UCSD-AML1 (cell line): ENCODE measurements around the gene TFAP2D.

Source experiments
- DNase-seq: peaks from one replicate; lab custom pipeline; 2025; ENCODE audit not compliant: unreplicated experiment; lab: John Stamatoyannopoulos, UW

The TFAP2D gene

DNA sequence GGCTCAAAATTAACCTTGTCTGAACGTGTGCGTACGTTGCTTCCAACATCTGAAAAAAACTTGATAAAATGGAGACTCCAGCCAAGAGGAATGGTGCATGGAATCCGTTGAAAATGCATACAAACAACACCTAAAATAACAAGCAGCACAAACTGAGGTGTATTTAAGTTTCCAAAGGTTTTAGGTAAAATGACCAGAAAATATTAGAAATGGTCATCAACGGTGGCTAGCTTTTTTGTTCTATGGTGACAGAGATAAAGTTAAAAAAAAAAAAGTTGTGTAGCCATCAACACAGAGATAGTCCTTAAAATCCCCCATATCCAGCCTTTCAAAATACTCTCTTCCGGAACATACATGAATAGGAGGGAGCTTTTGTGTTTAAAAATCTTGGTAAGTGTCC lies 104.7 kb downstream of the TFAP2D start:
- no peak for DNase-seq

DNA sequence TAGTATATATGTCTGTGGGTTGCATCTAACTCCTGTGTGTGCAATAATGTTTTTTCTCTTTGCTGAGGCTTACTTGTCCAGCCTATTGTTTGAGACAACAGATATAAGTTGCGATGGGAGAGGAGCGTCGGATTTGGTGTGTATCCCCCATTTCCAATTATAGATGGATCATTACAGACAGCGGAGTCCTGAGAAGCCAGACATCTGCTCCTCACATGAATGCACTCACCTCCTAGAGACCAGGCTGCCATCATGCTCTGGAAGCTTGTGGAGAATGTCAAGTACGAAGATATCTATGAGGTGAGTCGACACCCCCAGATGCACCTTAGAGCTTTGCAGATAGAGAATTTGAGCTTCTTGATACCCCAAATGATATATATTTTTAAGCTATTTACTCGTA lies 105.3 kb downstream of the TFAP2D start, which contains the start of gene TFAP2B:
Gene TFAP2B, plus strand, starts transcription at position 199 of the 400 bp plus-strand sequence. Its CDS starts 21 bp downstream, at position 220.
- no peak for DNase-seq

DNA sequence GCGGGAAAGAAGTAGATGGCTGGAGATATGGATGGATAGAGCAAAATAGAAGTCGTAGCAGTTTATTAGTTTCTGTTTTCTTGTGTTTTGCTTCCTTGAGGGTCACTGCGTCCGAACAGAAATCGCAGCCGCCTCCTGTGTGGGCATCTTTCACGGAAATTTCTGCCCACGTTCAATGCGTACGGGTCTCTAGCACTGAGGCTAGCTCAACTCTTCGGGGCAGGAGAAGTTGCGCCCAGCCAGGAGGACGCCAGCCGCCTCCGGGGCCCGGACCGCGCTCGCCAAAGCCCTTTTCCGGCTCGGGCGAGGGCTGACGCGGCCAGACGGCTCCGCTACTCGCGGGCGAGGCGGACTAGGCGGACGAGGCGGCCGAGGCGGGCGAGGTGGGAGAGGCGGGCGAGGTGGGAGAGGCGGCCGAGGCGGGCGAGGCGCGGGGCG lies 106.2 kb downstream of the TFAP2D start:
- DNase-seq, result no peak

DNA sequence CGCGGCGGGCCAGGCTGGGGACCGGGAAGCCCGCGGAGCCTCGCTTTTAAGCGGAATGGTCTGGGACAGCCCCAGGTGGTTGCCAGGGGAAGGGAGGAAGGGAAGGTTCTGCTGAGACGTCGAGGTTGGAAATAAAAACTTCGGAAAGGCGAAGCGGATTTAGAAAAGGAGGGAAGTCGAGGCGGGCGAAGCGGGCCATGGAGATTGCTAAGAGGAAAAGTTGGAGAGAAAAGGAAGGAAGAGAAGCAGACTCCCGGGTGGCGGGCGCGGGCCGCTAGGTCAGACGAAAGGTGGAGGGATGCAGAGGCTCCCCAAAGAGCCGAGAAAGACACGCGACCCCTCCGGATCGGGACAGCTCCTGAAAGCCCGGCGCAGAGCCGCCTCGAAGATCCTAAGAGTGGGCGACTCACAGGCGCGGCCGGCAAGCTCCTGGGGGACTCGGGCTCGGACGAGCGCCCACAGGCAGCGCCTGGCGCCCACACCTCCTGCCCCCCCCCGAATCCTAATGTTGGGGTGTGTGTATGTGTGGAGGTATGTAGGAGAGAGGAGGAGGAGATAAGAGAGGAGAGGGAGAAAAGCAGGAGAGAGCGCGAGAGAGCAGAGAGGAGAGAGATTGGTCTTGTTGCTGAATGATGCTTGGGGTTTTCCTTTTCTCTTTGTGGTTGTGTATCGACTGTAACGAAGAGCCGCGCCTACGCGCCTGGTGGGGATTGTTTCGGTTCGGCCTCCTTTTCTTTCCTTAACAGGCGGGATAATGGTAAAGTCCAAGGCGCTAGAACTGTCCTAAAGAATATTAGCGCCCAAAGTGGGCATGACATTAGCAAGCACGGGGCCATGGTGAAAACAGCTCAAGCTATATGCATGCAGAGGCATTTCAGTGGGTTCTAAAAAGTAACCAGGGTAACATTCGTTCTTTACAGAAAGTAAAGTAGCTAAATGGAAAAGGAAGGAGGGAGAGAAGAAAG lies 106.9 kb downstream of the TFAP2D start:
- no peak for DNase-seq

DNA sequence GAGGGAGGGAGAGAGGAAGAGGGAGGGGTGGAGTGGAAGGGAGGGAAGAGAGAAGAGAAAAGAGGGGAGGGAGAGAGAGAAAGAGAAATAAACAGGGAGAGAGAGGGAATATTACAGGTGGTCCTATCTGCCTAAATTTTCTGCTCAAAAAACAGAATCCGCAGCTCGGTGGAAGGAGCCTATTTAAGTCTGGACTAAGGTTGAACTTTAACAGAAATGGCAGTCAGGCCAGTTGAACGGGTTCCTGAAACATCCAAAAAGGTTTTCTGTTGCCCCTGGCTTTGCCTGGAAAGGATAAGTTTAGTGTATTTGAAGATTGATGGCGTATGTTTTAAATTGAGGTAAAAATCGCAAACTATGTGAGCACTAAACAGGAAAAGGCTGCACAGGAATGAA lies 107.5 kb downstream of the TFAP2D start:
- DNase-seq, result no peak

DNA sequence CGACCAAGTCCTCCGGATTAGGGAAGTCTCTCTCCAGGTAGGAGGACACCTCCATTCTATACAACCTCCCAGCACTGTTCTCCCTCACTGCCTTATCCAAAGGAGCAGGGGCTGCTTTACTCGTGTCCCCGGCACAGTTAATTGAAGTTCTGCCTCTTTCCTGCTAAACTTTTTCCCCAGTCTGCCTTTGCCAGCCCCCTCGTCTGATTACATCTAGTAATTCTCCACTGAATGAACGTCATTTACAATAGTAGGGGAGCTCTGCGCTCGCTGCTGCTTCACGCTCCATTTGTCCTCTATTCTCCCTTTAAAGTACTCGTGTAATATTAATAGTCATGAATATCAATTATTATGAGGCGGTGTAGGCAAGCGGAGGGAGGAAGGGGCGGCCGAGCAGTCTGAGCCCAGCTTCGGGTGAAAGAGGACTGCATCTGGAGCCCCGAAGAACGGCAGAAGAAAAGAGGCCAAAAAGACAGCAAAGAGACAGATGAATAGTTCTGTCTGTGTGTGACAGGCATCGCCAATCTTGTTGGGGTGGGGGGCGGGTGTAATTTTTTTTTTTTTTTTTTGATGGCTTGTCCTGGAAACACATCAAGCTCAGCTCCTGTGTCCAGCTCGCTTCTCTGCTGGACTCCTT lies 108.2 kb downstream of the TFAP2D start:
- DNase-seq, result no peak

DNA sequence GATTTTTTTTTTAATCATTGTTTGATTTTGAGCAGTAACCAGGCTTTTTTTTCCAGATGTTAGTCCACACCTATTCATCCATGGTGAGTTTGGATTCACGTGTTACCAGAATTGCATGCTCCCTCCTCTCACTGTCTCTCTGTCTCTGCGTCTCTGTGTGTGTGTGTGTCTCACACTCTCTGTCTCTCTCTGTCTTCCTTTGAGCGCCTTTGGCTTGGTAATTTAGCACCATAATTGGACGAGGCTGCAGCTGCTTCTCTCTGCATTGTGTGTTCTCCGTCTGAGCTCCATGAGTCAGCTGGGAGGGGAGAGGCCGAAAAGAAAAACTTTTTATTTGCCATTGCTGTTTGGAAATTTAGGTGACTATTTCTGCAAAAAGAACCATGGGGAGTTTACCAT lies 108.8 kb downstream of the TFAP2D start:
- no peak for DNase-seq
